H9 (cell line): ENCODE results near the gene SUFU. TPM values are rescaled to one million over a fixed set of nuclear protein-coding genes. Genes with fewer than 3 reads are reported as not detected.

Experiments used
- DNase-seq: peaks from one replicate; pipeline ENCODE4 v3.0.0-alpha.2; 2017
- H2AFZ ChIP-seq: one replicate; pipeline ENCODE4 v1.6.1; 2013; ENCODE audit warnings: mild to moderate bottlenecking, low read length, control low read depth, moderate library complexity
- H2AK5ac ChIP-seq: 2 replicates; pipeline ENCODE4 v1.6.1; 2013; ENCODE audit warnings: low read length, control low read depth, mixed read lengths; ENCODE audit not compliant: insufficient read length
- H2BK120ac ChIP-seq: one replicate; pipeline ENCODE4 v1.6.1; 2013; ENCODE audit warnings: low read depth, mild to moderate bottlenecking, low read length, control low read depth, inconsistent platforms; ENCODE audit not compliant: poor library complexity, severe bottlenecking
- H2BK12ac ChIP-seq: 2 replicates; pipeline ENCODE4 v1.6.1; 2013; ENCODE audit warnings: low read length, control low read depth, mixed read lengths, low read depth; ENCODE audit not compliant: insufficient read length
- H2BK15ac ChIP-seq: 2 replicates; pipeline ENCODE4 v1.6.1; 2013; ENCODE audit warnings: low read depth, low read length, control low read depth
- H2BK20ac ChIP-seq: one replicate; pipeline ENCODE4 v1.6.1; 2013; ENCODE audit warnings: low read depth, mild to moderate bottlenecking, low read length, control low read depth, inconsistent platforms; ENCODE audit not compliant: poor library complexity, severe bottlenecking
- H2BK5ac ChIP-seq: 2 replicates; pipeline ENCODE4 v1.6.1; 2013; ENCODE audit warnings: low read length, control low read depth, mixed read lengths; ENCODE audit not compliant: insufficient read length
- H3K14ac ChIP-seq: 2 replicates; pipeline ENCODE4 v1.6.1; 2013; ENCODE audit warnings: low read length, control low read depth; ENCODE audit not compliant: insufficient read depth
- H3K18ac ChIP-seq: 2 replicates; pipeline ENCODE4 v1.6.1; 2013; ENCODE audit warnings: low read depth, mild to moderate bottlenecking, mixed read lengths, low read length, control low read depth; ENCODE audit not compliant: insufficient read length
- H3K23ac ChIP-seq: 2 replicates; pipeline ENCODE4 v1.6.1; 2013; ENCODE audit warnings: low read length, control low read depth, mixed read lengths, low read depth; ENCODE audit not compliant: insufficient read length
- H3K23me2 ChIP-seq: 2 replicates; pipeline ENCODE4 v1.6.1; 2013; ENCODE audit warnings: low read depth, mild to moderate bottlenecking, mixed read lengths, low read length, control low read depth; ENCODE audit not compliant: insufficient read length, poor library complexity, severe bottlenecking
- H3K27ac ChIP-seq: 2 replicates; pipeline ENCODE4 v1.5.1; 2013; ENCODE audit warnings: low read length, control low read depth, mixed read lengths, low read depth; ENCODE audit not compliant: insufficient read length
- H3K27me3 ChIP-seq: 2 replicates; pipeline ENCODE4 v1.6.1; 2013; ENCODE audit warnings: low read length, control low read depth, inconsistent platforms; ENCODE audit not compliant: insufficient read depth
- H3K4ac ChIP-seq: 2 replicates; pipeline ENCODE4 v1.6.1; 2013; ENCODE audit warnings: low read depth, mild to moderate bottlenecking, control low read depth, inconsistent platforms, low read length, moderate library complexity
- H3K4me1 ChIP-seq: 2 replicates; pipeline ENCODE4 v1.6.1; 2013; ENCODE audit warnings: low read length, control low read depth, inconsistent platforms; ENCODE audit not compliant: insufficient read depth
- H3K4me2 ChIP-seq: 2 replicates; pipeline ENCODE4 v1.6.1; 2013; ENCODE audit warnings: low read length, control low read depth, mixed read lengths; ENCODE audit not compliant: insufficient read length, insufficient read depth
- H3K56ac ChIP-seq: 2 replicates; pipeline ENCODE4 v1.6.1; 2013; ENCODE audit warnings: low read depth, mild to moderate bottlenecking, mixed read lengths, low read length, control low read depth; ENCODE audit not compliant: insufficient read length
- H3K79me1 ChIP-seq: 2 replicates; pipeline ENCODE4 v1.6.1; 2013; ENCODE audit warnings: low read depth, mild to moderate bottlenecking, moderate library complexity, low read length, control low read depth, inconsistent platforms; ENCODE audit not compliant: insufficient read depth, poor library complexity, severe bottlenecking
- H3K79me2 ChIP-seq: 2 replicates; pipeline ENCODE4 v1.6.1; 2013; ENCODE audit warnings: low read length, control low read depth, inconsistent platforms; ENCODE audit not compliant: insufficient read depth
- H3K9ac ChIP-seq: 2 replicates; pipeline ENCODE4 v1.6.1; 2013; ENCODE audit warnings: low read length, control low read depth, mixed read lengths; ENCODE audit not compliant: insufficient read length; ENCODE audit errors: extremely low read depth
- H3K9me3 ChIP-seq: one replicate; pipeline ENCODE4 v1.6.1; 2013; ENCODE audit warnings: low read depth, low read length, inconsistent platforms; ENCODE audit not compliant: control insufficient read depth
- H3T11ph ChIP-seq: one replicate; pipeline ENCODE4 v1.6.1; 2013; ENCODE audit warnings: mild to moderate bottlenecking, low read length, control low read depth, inconsistent platforms
- H4K20me1 ChIP-seq: one replicate; pipeline ENCODE4 v1.6.1; 2013; ENCODE audit not compliant: control insufficient read depth, insufficient read length, insufficient read depth
- H4K5ac ChIP-seq: 2 replicates; pipeline ENCODE4 v1.6.1; 2013; ENCODE audit warnings: low read depth, mild to moderate bottlenecking, mixed read lengths, low read length, control low read depth; ENCODE audit not compliant: insufficient read length
- H4K8ac ChIP-seq: replicated peaks from 2 replicates; pipeline ENCODE4 v1.6.1; 2013; ENCODE audit warnings: low read length, control low read depth, mixed read lengths, low read depth; ENCODE audit not compliant: insufficient read length
- H4K91ac ChIP-seq: 2 replicates; pipeline ENCODE4 v1.6.1; 2013; ENCODE audit warnings: low read depth, mild to moderate bottlenecking, moderate library complexity, mixed read lengths, low read length, control low read depth; ENCODE audit not compliant: insufficient read length
- H3K27ac Mint-ChIP-seq, 3 experiments: 2 replicates in 2 of 3; 3 replicates in 1 of 3; pipeline ENCODE4 v1.8.0; 2020 to 2021; ENCODE audit warnings: mixed read lengths in 3 of 3, mild to moderate bottlenecking in 1 of 3, moderate library complexity in 1 of 3
- H3K27me3 Mint-ChIP-seq: 2 replicates; pipeline ENCODE4 v1.8.0; 2021; ENCODE audit warnings: low read depth, mild to moderate bottlenecking, moderate library complexity, mixed read lengths
- H3K36me3 Mint-ChIP-seq, 3 experiments: 2 replicates in 2 of 3; 3 replicates in 1 of 3; pipeline ENCODE4 v1.8.0; 2020 to 2021; ENCODE audit warnings: low read depth in 3 of 3, mixed read lengths in 3 of 3; ENCODE audit not compliant: insufficient read depth in 1 of 3
- H3K4me1 Mint-ChIP-seq, 2 experiments: 2 replicates each; pipeline ENCODE4 v1.8.0; 2020; ENCODE audit warnings: mixed read lengths in 2 of 2
- H3K4me3 Mint-ChIP-seq, 2 experiments: 2 replicates in 1 of 2; 3 replicates in 1 of 2; pipeline ENCODE4 v1.8.0; 2020 to 2021; ENCODE audit warnings: mild to moderate bottlenecking in 2 of 2, mixed read lengths in 2 of 2, moderate library complexity in 1 of 2
- H3K9me3 Mint-ChIP-seq, 2 experiments: 2 replicates in 1 of 2; 3 replicates in 1 of 2; pipeline ENCODE4 v1.8.0; 2020; ENCODE audit warnings: mild to moderate bottlenecking in 2 of 2, mixed read lengths in 2 of 2, moderate library complexity in 1 of 2
- CTCF ChIP-seq: fragments of 200-600 bp; sonication (generic); conservative IDR thresholded peaks from 3 replicates; pipeline ENCODE4 v1.8.0; 2021; ENCODE audit warnings: antibody characterized with exemption, mild to moderate bottlenecking
- WGBS: extraction: QIAGEN DNeasy Blood & Tissue Kit; methylation state at CpG from one replicate; pipeline ENCODE4 v1.1.7; 2013; ENCODE audit warnings: missing lambda C conversion rate, low lambda C conversion rate, mixed read lengths; ENCODE audit not compliant: insufficient read length; ENCODE audit errors: extremely low coverage; 5-methylcytosine and 5-hydroxymethylcytosine counted together
- total RNA-seq: library from RNA; stranded (reverse); gene quantifications from 2 replicates; pipeline ENCODE4 v1.2.1, GENCODE V29; 2021

Gene SUFU
- total RNA-seq, 1 experiment from 2014 or later, result 9.5 TPM

GRCh38 chr10:102624751-102625645 lies 121.2 kb downstream of the SUFU start:
- H3K27ac ChIP-seq, result no peak overlapping the region

More at GRCh38 chr10:102624751-102625645, 121.2 kb downstream of the SUFU start:
- Histone ChIP-seq H3T11ph (no peak overlapping the region), H4K8ac (no peak overlapping the region), H3K79me2 (no peaks in the 10 kb centered on the region), H3K4me2 (no peak overlapping the region), H4K20me1 (peaks cover 2% of the 10 kb centered on the region), H3K9ac (no peak overlapping the region), H2AFZ (no peak overlapping the region), H3K9me3 (no peaks in the 10 kb centered on the region), H4K5ac (no peak overlapping the region), H3K18ac (no peak overlapping the region), H3K79me1 (no peaks in the 10 kb centered on the region), H2BK20ac (no peak overlapping the region), H3K27me3 (no peaks in the 10 kb centered on the region), H3K14ac (no peak overlapping the region), H3K4me1 (peaks cover 8% of the 10 kb centered on the region; the same call in 1 of the 2 replicates), H3K23me2 (no peaks in the 10 kb centered on the region), H2BK12ac (no peak overlapping the region), H2BK5ac (no peak overlapping the region), H3K56ac (no peak overlapping the region), H3K23ac (no peak overlapping the region), H2AK5ac (no peak overlapping the region), H4K91ac (no peak overlapping the region), H2BK120ac (no peak overlapping the region), H3K4ac (no peak overlapping the region), H2BK15ac (no peak overlapping the region)
- peak overlapping the region; percentile 41 to 69 (median 48); a peak in 4 of 7 replicates for H3K27ac Mint-ChIP-seq
- no peak for TF ChIP-seq CTCF
- H3K4me3 Mint-ChIP-seq, result no peak overlapping the region
- H3K27me3 Mint-ChIP-seq, result no peaks in the 10 kb centered on the region; the same call in 1 of the 2 replicates
- WGBS, result no CpG with 5 or more reads among the region's 12 CpGs
- no peaks in the 10 kb centered on the region for H3K9me3 Mint-ChIP-seq
- peaks cover 59 to 61% of the 10 kb centered on the region in 2 experiments for H3K4me1 Mint-ChIP-seq
- no peaks in the 10 kb centered on the region; a peak in 3 of 7 replicates for H3K36me3 Mint-ChIP-seq
- DNase-seq, result no peak
